Umbilical cord (tissue), 2 donors: ENCODE results near the gene KLHL10. TPM values are rescaled to one million over a fixed set of nuclear protein-coding genes. Genes with fewer than 3 reads are reported as not detected.

ENCODE experiments used
- DNase-seq: peaks from one replicate; pipeline ENCODE4 v3.0.0-alpha.2; 2015; ENCODE audit warnings: low spot score
- total RNA-seq: library from RNA; depleted of rRNA; stranded (reverse); fragments of >200 nt; gene quantifications from one replicate; pipeline ENCODE4 v1.2.3, GENCODE V29; 2014; ENCODE audit warnings: low replicate concordance; ENCODE audit not compliant: insufficient read depth

The KLHL10 gene
- total RNA-seq, 1 donor from 2014 or later = 1.7 TPM

- no peak for DNase-seq
Measured at GRCh38 chr17:41893384-41893783, 55.8 kb downstream of the KLHL10 start.

DNA sequence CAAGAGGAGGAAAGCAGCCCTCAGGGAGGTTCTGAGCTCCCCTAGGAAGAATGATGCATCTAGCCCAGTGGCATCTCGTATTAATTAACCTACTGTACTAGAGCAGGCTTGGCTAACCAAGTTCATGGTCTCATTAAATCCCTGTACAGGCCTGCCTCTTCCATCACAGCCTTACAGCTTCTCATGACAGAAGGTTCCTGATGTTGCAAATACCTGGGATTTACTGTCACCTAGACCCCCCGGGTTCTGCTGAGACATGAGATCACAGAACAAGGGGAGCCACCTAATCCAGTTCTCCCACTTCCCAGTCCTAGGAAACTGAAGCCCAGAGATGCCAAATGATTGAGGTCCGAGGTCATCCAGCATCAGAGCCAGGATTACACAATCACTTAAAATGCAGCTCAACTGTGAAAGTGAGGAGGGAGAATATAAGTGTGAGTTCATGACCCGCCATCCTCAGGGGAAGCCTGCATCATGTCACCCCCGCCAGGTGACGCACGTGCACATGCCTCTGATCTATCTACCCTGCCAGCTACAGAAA lies 57.2 kb downstream of the KLHL10 start:
- peak; percentile 45 for DNase-seq

GRCh38 chr17:41895617-41896016 lies 58.0 kb downstream of the KLHL10 start:
- peak; percentile 18 for DNase-seq

DNA sequence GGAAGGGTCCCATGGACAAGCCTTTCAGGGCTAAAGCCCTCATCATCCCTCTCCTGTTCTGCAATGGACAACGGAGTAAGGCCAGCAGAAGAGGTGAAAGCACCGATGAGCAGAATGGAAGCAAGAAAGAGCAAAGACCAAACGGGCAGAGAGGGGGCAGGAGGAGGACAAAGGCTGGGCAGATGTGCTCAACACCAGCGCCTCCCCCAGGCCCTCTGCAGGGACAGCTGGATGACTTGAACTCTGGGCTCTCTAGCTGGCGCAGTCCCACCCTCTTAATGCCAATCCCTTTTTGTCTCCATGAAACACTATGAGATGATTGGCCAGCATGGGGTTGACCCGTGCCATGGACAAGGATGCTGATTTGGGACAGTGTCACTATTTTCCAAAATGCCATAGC lies 59.1 kb downstream of the KLHL10 start:
- DNase-seq = no peak

Other genes with a start within 250 kb of the KLHL10 start
- gene KRT16, start 225.1 kb upstream of the KLHL10 start, total RNA-seq = 5.5 TPM
- 762 TPM for gene KRT17, start 213.2 kb upstream of the KLHL10 start, total RNA-seq
- gene EIF1, start 148.9 kb upstream of the KLHL10 start, total RNA-seq = 146 TPM
- gene GAST, start 125.5 kb upstream of the KLHL10 start, total RNA-seq = not detected
- gene HAP1, start 103.2 kb upstream of the KLHL10 start, total RNA-seq = 0.24 TPM
- 58.3 TPM for gene JUP, start 51.1 kb upstream of the KLHL10 start, total RNA-seq
- gene P3H4, start 25.9 kb upstream of the KLHL10 start, total RNA-seq = 94.9 TPM
- gene FKBP10, start 24.8 kb upstream of the KLHL10 start, total RNA-seq = 317 TPM
- 50.1 TPM for gene NT5C3B, start 1.6 kb upstream of the KLHL10 start, total RNA-seq
- 31.5 TPM for gene KLHL11, start 27.6 kb downstream of the KLHL10 start, total RNA-seq
- gene ACLY, start 81.1 kb downstream of the KLHL10 start, total RNA-seq = 66.2 TPM
- not detected for gene ODAD4, start 92.8 kb downstream of the KLHL10 start, total RNA-seq
- 28.6 TPM for gene CNP, start 129.0 kb downstream of the KLHL10 start, total RNA-seq
- 60.9 TPM for gene DNAJC7, start 179.6 kb downstream of the KLHL10 start, total RNA-seq
- gene NKIRAS2, start 182.3 kb downstream of the KLHL10 start, total RNA-seq = 41.2 TPM
- gene C17orf113, start 212.8 kb downstream of the KLHL10 start, total RNA-seq = 1.2 TPM